Choroid plexus epithelial cell (primary cell): ENCODE results near the gene TMEM217.

Experiments
- DNase-seq: peaks from one replicate; pipeline ENCODE4 v3.0.0-alpha.2; 2010; ENCODE audit warnings: low read depth
- H3K4me3 ChIP-seq: 2 replicates; pipeline ENCODE4 v1.5.1; 2011; ENCODE audit warnings: low read depth, mild to moderate bottlenecking, control low read depth, low read length, moderate library complexity
- CTCF ChIP-seq: conservative IDR thresholded peaks from 2 replicates; pipeline ENCODE4 v1.5.1; 2011; ENCODE audit warnings: low read depth, mild to moderate bottlenecking, control low read depth, inconsistent platforms, low read length, moderate library complexity

TMEM217 gene

DNA sequence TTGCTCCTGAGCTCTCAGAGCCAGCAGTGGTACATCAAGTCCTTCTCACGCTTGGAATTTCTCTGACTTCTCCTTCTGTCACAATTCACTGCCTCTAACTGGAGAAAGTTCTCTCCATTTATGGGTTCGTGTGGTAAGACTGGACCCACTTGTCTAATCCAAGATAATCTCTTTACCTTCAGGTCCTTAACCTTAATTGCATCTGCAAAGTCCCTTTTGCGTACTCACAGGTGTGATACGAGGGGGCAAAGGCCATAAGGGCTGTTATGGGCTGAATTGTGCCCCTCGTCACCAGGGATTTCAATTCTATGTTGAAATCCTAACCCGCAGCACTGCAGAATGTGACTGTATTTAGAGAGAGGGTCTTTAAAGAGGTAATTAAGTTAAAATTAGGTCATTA lies 27.8 kb downstream of the TMEM217 start:
- no peak for DNase-seq
- TF ChIP-seq CTCF, result no peak
- H3K4me3 ChIP-seq, result no peak overlapping the region

- no peak for DNase-seq
- TF ChIP-seq CTCF, result no peak
- H3K4me3 ChIP-seq, result no peak overlapping the region
Measured at GRCh38 chr6:37225350-37226169, 32.4 kb downstream of the TMEM217 start.

- DNase-seq, result no peak
- TF ChIP-seq CTCF, result no peak
- peak overlapping the region; percentile 64 for H3K4me3 ChIP-seq
Measured at GRCh38 chr6:37222992-37223391, 35.0 kb downstream of the TMEM217 start.

DNA sequence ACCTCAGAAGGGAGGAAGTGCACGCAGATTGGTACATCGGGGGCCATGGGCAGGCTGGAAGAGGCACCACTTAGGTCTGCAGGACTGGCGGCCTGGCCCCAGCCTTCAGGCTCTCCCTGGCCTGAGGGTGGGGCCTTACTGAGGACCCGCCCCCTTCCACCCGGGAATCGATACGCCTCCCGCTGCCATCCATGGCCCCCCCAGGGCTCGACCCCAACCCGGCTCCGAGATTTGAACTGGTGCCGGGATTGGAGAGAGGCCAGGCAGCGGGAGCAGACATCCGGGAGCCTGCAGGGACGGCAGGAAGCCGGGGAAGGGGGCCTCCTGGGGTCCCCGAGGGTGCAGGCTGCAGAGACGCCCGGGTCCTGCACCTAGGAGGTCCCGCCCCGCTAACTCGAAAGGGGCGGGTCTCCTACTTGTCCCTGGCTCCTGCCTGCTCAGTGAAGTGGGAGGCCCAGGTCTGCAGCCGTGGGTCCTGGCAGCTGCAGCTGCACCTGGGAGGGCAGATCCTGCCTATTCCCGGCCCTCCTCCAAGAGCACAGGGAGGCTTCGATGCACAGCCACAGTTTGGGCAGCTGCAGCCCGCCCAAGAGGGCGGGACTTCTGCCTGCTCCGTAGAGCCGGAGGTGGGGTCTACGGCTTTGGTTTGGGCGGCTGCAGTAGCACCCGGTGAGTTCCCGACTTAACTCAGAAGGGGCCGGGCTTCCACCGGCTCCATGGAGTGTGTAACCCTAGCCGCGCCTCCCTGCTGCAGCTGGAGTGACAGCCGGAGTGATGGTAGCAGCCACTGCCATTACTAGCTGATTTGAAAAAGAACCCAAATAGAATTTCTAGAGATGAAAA lies 35.6 kb downstream of the TMEM217 start:
- peak; percentile 97 for DNase-seq
- peak overlapping the region; percentile 64 for H3K4me3 ChIP-seq
- TF ChIP-seq CTCF, result peak; percentile 5

GRCh38 chr6:37221585-37222124 lies 36.3 kb downstream of the TMEM217 start:
- peak; percentile 66 for DNase-seq
- H3K4me3 ChIP-seq, result peak overlapping the region; percentile 64
- TF ChIP-seq CTCF, result no peak

- DNase-seq, result no peak
Measured at GRCh38 chr6:37218511-37218910, 39.4 kb downstream of the TMEM217 start.

More at GRCh38 chr6:37218511-37218910, 39.4 kb downstream of the TMEM217 start:
- H3K4me3 ChIP-seq, result no peak overlapping the region
- TF ChIP-seq CTCF, result no peak
